Right hindlimb (tissue), 1 donor: ENCODE results near the gene CYRIA.

Experiments
- DNase-seq: peaks from one replicate; pipeline ENCODE4 v3.0.0-alpha.2; 2018

The CYRIA gene

GRCh38 chr2:16666449-16666801, 791 bp upstream of the CYRIA start:
- peak; percentile 71 for DNase-seq

GRCh38 chr2:16664809-16665747, 556 bp downstream of the CYRIA start:
- DNase-seq, result no peak

GRCh38 chr2:16664052-16664731, 1.4 kb downstream of the CYRIA start:
- peak; percentile 79 for DNase-seq

GRCh38 chr2:16663121-16663905, 2.3 kb downstream of the CYRIA start:
- DNase-seq, result no peak

- DNase-seq, result no peak
These were observed 3.4 kb downstream of the CYRIA start for GRCh38 chr2:16661936-16662839.

GRCh38 chr2:16661526-16661925, 4.1 kb downstream of the CYRIA start:
- no peak for DNase-seq

GRCh38 chr2:16660556-16660955, 5.1 kb downstream of the CYRIA start:
- no peak for DNase-seq

GRCh38 chr2:16660114-16660513, 5.5 kb downstream of the CYRIA start:
- DNase-seq, result no peak

GRCh38 chr2:16658076-16658739, 7.4 kb downstream of the CYRIA start:
- DNase-seq, result no peak

GRCh38 chr2:16657671-16658070, 8.0 kb downstream of the CYRIA start:
- no peak for DNase-seq

GRCh38 chr2:16656784-16657391, 8.7 kb downstream of the CYRIA start:
- no peak for DNase-seq

- no peak for DNase-seq
These were observed 9.6 kb downstream of the CYRIA start for GRCh38 chr2:16655905-16656642.

GRCh38 chr2:16655445-16655837, 10.2 kb downstream of the CYRIA start:
- DNase-seq, result no peak

- DNase-seq, result no peak
These were observed 10.7 kb downstream of the CYRIA start for GRCh38 chr2:16654833-16655444.

GRCh38 chr2:16653799-16654198, 11.8 kb downstream of the CYRIA start:
- no peak for DNase-seq

GRCh38 chr2:16653083-16653375, 12.6 kb downstream of the CYRIA start:
- DNase-seq, result no peak

GRCh38 chr2:16652296-16653082, 13.1 kb downstream of the CYRIA start:
- DNase-seq, result no peak

- DNase-seq, result no peak
These were observed 15.1 kb downstream of the CYRIA start for GRCh38 chr2:16650287-16651249.
